Naive thymus-derived CD4-positive, alpha-beta T cell (primary cell): ENCODE data around the gene ST8SIA1. TPM values are rescaled to one million over a fixed set of nuclear protein-coding genes. Genes with fewer than 3 reads are reported as not detected.

Experiments
- ATAC-seq: fragments of 150-1000 bp; cut with Tn5 transposase; 2 replicates; pipeline ENCODE4 v1.10.0; 2021; ENCODE audit warnings: mild to moderate bottlenecking, moderate library complexity
- CTCF ChIA-PET: fragments of 350-600 bp; sonication (Branson Sonifier 250); formaldehyde crosslinking; loops from one replicate; lab custom pipeline; 2021; ENCODE audit warnings: antibody characterized with exemption; lab: Charles Lee
- POLR2A ChIA-PET: fragments of 350-600 bp; sonication (Branson Sonifier 250); formaldehyde crosslinking; loops from one replicate; lab custom pipeline; 2021; ENCODE audit warnings: antibody characterized with exemption, inconsistent platforms; lab: Charles Lee
- DNase-seq, 9 donors: peaks; one replicate each; pipeline versions ENCODE4 v3.0.0 to v3.0.0-alpha.2; 2020 to 2022; ENCODE audit warnings: mixed read lengths in 1 of 9
- H3K27ac ChIP-seq: one replicate; pipeline ENCODE4 v1.7.0; 2013; ENCODE audit warnings: mild to moderate bottlenecking, low read depth, low read length, moderate library complexity
- H3K27me3 ChIP-seq, 2 donors: one replicate each; pipeline ENCODE4 v1.7.0; 2013; ENCODE audit warnings: low read length in 2 of 2, mild to moderate bottlenecking in 2 of 2, moderate library complexity in 2 of 2; ENCODE audit not compliant: control insufficient read depth in 2 of 2, insufficient read depth in 2 of 2
- H3K36me3 ChIP-seq, 3 experiments: 1 replicate in 2 of 3; 2 replicates in 1 of 3; pipeline ENCODE4 v1.7.0; 2013; ENCODE audit warnings: low read length in 3 of 3, mild to moderate bottlenecking in 3 of 3, moderate library complexity in 1 of 3; ENCODE audit not compliant: insufficient read depth in 3 of 3, control insufficient read depth in 2 of 3
- H3K4me1 ChIP-seq, 2 donors: one replicate each; pipeline ENCODE4 v1.7.0; 2013; ENCODE audit warnings: low read length in 2 of 2, mild to moderate bottlenecking in 2 of 2, moderate library complexity in 1 of 2; ENCODE audit not compliant: control insufficient read depth in 2 of 2, insufficient read depth in 2 of 2
- H3K4me3 ChIP-seq: 2 replicates; pipeline ENCODE4 v1.7.0; 2013; ENCODE audit warnings: mild to moderate bottlenecking, low read length
- H3K9me3 ChIP-seq, 3 experiments: 1 replicate in 2 of 3; 2 replicates in 1 of 3; pipeline ENCODE4 v1.7.0; 2013; ENCODE audit warnings: low read length in 3 of 3; ENCODE audit not compliant: control insufficient read depth in 2 of 3
- H3K27ac Mint-ChIP-seq, 9 donors: one replicate each; pipeline ENCODE4 v1.8.0; 2020 to 2022; ENCODE audit warnings: mixed read lengths in 9 of 9, mild to moderate bottlenecking in 8 of 9, moderate library complexity in 5 of 9, inconsistent platforms in 2 of 9
- H3K27me3 Mint-ChIP-seq, 5 donors: one replicate each; pipeline ENCODE4 v1.8.0; 2021 to 2022; ENCODE audit warnings: mixed read lengths in 5 of 5, mild to moderate bottlenecking in 1 of 5
- H3K36me3 Mint-ChIP-seq, 5 donors: one replicate each; pipeline ENCODE4 v1.8.0; 2020 to 2022; ENCODE audit warnings: mixed read lengths in 5 of 5, mild to moderate bottlenecking in 3 of 5, inconsistent platforms in 1 of 5
- H3K4me1 Mint-ChIP-seq, 7 donors: one replicate each; pipeline ENCODE4 v1.8.0; 2020 to 2022; ENCODE audit warnings: mixed read lengths in 7 of 7, mild to moderate bottlenecking in 3 of 7, inconsistent platforms in 1 of 7
- H3K4me3 Mint-ChIP-seq, 10 donors: one replicate each; pipeline ENCODE4 v1.8.0; 2020 to 2022; ENCODE audit warnings: mild to moderate bottlenecking in 10 of 10, mixed read lengths in 10 of 10, moderate library complexity in 6 of 10, inconsistent platforms in 2 of 10
- H3K9me3 Mint-ChIP-seq, 11 donors: one replicate each; pipeline ENCODE4 v1.8.0; 2020 to 2022; ENCODE audit warnings: mixed read lengths in 11 of 11, mild to moderate bottlenecking in 4 of 11, inconsistent platforms in 1 of 11, moderate library complexity in 1 of 11
- intact Hi-C, 2 donors: fragments of 100-400 bp; cut with micrococcal nuclease; formaldehyde crosslinking; loops; one replicate each; pipeline ENCODE4 v1.15.1; 2023
- polyA plus RNA-seq, 2 donors: library from polyadenylated mRNA; unstranded; fragments of 300-500 nt; fragmentation: Illumina TruSeq; gene quantifications; one replicate each; pipeline ENCODE4 v1.2.3, GENCODE V29; 2021
- total RNA-seq, 6 experiments: library from RNA in 5 of 6; stranded (reverse) in 5 of 6; gene quantifications; 1 replicate in 5 of 6; 2 replicates in 1 of 6; pipeline ENCODE4 v1.2.3 and lab custom pipeline; 2021 to 2026

ST8SIA1 gene
- total and polyA plus RNA-seq, 7 experiments from 2014 or later = 0.51 to 6.0 (median 2.7) TPM; not detected in 1

DNA sequence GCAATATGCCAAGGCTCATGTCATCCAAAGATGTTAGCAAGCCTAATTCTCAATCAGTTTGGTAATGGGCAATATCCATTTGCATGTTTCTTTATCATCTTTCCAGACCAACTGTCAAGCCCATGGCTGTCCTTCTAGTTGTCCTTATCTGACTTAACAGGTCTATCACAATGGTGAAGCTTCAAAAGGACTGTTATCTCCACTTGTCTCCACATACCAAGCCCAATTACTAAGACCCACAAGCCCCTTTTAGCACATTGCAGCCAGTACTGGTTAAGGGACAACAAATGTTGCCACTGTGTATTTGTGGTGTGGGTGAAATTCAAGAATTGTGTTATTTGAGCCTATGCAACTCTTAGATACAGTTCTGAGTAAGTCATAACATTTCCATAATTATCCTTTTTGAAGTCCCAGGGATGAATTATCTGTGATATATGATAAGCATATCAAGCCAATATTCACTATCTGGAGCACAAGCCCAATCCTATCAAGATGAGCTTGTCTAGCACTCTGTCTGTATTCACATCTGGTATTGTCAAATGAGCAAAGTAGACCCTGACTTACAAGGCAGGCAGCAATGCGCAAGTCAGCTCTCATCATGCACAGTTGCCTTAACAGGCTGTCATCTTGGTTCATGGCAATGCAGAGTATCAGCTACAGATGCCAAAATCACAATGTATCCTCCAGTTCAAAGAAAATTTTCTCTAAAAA is 19.3 kb upstream of the ST8SIA1 start:
- DNase-seq = no peak
- intact Hi-C loops = no loop called here
- Histone ChIP-seq H3K27ac (no peak overlapping the region), H3K4me1 (no peaks in the 10 kb centered on the region), H3K27me3 (no peaks in the 10 kb centered on the region), H3K4me3 (no peak overlapping the region), H3K36me3 (no peaks in the 10 kb centered on the region), H3K9me3 (no peaks in the 10 kb centered on the region)
- ATAC-seq = no peak
- CTCF ChIA-PET = no interaction called here
- no peaks in the 10 kb centered on the region for H3K36me3 Mint-ChIP-seq
- peaks cover 0 to 3% (median 0%) of the 10 kb centered on the region in 7 donors for H3K4me1 Mint-ChIP-seq
- H3K4me3 Mint-ChIP-seq = no peak overlapping the region
- no peak overlapping the region for H3K27ac Mint-ChIP-seq
- peaks cover 0 to 1% (median 0%) of the 10 kb centered on the region in 11 donors for H3K9me3 Mint-ChIP-seq
- POLR2A ChIA-PET = no interaction called here
- H3K27me3 Mint-ChIP-seq = peaks cover 0 to 7% (median 0%) of the 10 kb centered on the region in 5 donors

DNA sequence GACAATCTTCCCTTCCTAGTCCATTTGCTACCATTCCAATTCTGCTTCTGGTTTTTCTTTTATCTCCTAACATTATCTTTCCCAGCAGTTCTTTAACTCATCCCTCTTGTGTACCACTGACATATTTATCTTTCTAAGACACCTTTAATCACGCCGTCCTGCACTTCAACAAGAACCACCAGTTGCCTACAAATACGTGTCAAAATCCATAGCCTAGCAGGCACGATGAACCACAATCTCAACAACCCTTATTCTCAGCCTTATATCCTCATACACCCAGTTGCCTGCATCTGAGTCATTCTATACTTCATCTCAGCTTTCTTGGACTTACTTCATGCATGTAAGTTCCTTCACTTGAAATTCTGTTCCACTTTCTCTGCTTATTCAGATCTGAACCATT is 16.4 kb upstream of the ST8SIA1 start:
- H3K4me1 ChIP-seq = no peaks in the 10 kb centered on the region
- intact Hi-C loops = no loop called here
- Mint-ChIP-seq H3K36me3 (peaks cover 0 to 3% (median 0%) of the 10 kb centered on the region in 5 donors), H3K27ac (no peak overlapping the region), H3K27me3 (peaks cover 0 to 7% (median 0%) of the 10 kb centered on the region in 5 donors), H3K4me1 (peaks cover 0 to 3% (median 0%) of the 10 kb centered on the region in 7 donors), H3K4me3 (no peak overlapping the region), H3K9me3 (peaks cover 0 to 7% (median 4%) of the 10 kb centered on the region in 11 donors)
- ATAC-seq (no peak), DNase-seq (no peak)
- no peaks in the 10 kb centered on the region for H3K36me3 ChIP-seq
- POLR2A ChIA-PET = no interaction called here
- H3K9me3 ChIP-seq = no peaks in the 10 kb centered on the region
- no peaks in the 10 kb centered on the region for H3K27me3 ChIP-seq
- H3K27ac ChIP-seq = no peak overlapping the region
- no peak overlapping the region for H3K4me3 ChIP-seq
- CTCF ChIA-PET = no interaction called here

DNA sequence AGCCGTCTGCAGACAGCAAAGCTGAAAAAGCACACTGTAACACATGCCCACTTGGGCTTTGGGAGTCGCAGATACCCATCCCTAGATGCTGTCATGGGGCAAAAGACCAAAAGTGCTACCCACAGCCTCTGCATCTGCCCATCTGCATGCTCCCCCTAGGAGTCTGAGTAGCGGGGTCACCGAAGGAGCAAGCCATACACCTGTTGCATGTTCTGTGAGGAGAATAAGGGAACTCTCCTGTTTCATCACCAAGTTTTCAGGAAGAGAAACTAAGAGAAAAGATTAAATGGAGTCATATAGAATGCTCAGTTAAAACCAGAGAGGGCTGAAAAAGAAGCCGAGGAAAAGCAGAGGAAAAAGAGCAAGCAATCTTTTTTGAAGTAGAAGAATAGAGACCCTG is 13.7 kb upstream of the ST8SIA1 start:
- H3K4me1 Mint-ChIP-seq = peaks cover 0 to 3% (median 0%) of the 10 kb centered on the region in 7 donors
- H3K9me3 Mint-ChIP-seq = peaks cover 0 to 8% (median 4%) of the 10 kb centered on the region in 11 donors
- peaks cover 0 to 7% (median 0%) of the 10 kb centered on the region in 5 donors for H3K27me3 Mint-ChIP-seq
- DNase-seq = no peak
- no peak overlapping the region for H3K27ac ChIP-seq
- ChIA-PET CTCF (no interaction called here), POLR2A (no interaction called here)
- no peak overlapping the region for H3K27ac Mint-ChIP-seq
- no peak overlapping the region for H3K4me3 Mint-ChIP-seq
- ATAC-seq = no peak
- intact Hi-C loops = no loop called here
- H3K36me3 ChIP-seq = no peaks in the 10 kb centered on the region
- H3K9me3 ChIP-seq = no peaks in the 10 kb centered on the region
- no peaks in the 10 kb centered on the region for H3K4me1 ChIP-seq
- H3K4me3 ChIP-seq = no peak overlapping the region
- peaks cover 0 to 3% (median 0%) of the 10 kb centered on the region in 5 donors for H3K36me3 Mint-ChIP-seq
- no peaks in the 10 kb centered on the region for H3K27me3 ChIP-seq

DNA sequence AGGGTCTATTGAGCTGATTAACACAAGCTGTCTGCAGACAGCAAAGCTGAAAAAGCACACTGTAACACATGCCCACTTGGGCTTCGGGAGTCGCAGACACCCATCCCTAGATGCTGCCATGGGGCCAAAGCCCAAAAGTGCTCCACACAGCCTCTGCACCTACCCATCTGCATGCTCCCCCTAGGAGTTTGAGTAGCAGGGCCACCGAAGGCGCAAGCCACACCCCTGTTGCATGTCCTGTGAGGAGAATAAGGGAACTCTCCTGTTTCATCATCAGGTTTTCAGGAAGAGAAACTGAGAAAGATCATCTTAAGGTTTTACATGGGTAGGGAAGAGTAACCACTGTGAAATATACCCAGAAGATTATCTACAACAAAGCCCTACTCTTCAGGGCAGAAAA is 5.6 kb upstream of the ST8SIA1 start:
- Histone ChIP-seq H3K27me3 (no peaks in the 10 kb centered on the region), H3K9me3 (no peaks in the 10 kb centered on the region), H3K4me1 (peaks cover 0 to 5% of the 10 kb centered on the region in 2 donors), H3K36me3 (no peaks in the 10 kb centered on the region), H3K27ac (no peak overlapping the region), H3K4me3 (no peak overlapping the region)
- Mint-ChIP-seq H3K4me1 (peaks cover 0 to 8% (median 0%) of the 10 kb centered on the region in 7 donors), H3K27me3 (peaks cover 0 to 27% (median 9%) of the 10 kb centered on the region in 5 donors), H3K9me3 (peaks cover 5 to 29% (median 14%) of the 10 kb centered on the region in 11 donors), H3K36me3 (peaks cover 0 to 13% (median 4%) of the 10 kb centered on the region in 5 donors), H3K27ac (no peak overlapping the region), H3K4me3 (no peak overlapping the region)
- ChIA-PET POLR2A (no interaction called here), CTCF (no interaction called here)
- DNase-seq (no peak), ATAC-seq (peak; percentile 60)
- intact Hi-C loops = no loop called here

- H3K9me3 Mint-ChIP-seq = peaks cover 5 to 29% (median 14%) of the 10 kb centered on the region in 11 donors
- no peaks in the 10 kb centered on the region for H3K9me3 ChIP-seq
- no peak for DNase-seq
- peaks cover 0 to 8% (median 0%) of the 10 kb centered on the region in 7 donors for H3K4me1 Mint-ChIP-seq
- H3K4me3 Mint-ChIP-seq = no peak overlapping the region
- ATAC-seq = no peak
- CTCF ChIA-PET = no interaction called here
- H3K36me3 Mint-ChIP-seq = peaks cover 0 to 13% (median 4%) of the 10 kb centered on the region in 5 donors
- H3K36me3 ChIP-seq = no peaks in the 10 kb centered on the region
- no peak overlapping the region for H3K4me3 ChIP-seq
- POLR2A ChIA-PET = no interaction called here
- intact Hi-C loops = loop anchor here (5.0 to 10.0 kb wide), 4 partner anchors 103 to 885 kb away; no protein-coding TSS in a partner anchor
- peaks cover 0 to 5% of the 10 kb centered on the region in 2 donors for H3K4me1 ChIP-seq
- no peak overlapping the region for H3K27ac ChIP-seq
- H3K27me3 Mint-ChIP-seq = peaks cover 0 to 32% (median 9%) of the 10 kb centered on the region in 5 donors
- no peaks in the 10 kb centered on the region for H3K27me3 ChIP-seq
- H3K27ac Mint-ChIP-seq = no peak overlapping the region
Observed at GRCh38 chr12:22339691-22340090, 5.2 kb upstream of the ST8SIA1 start.

DNA sequence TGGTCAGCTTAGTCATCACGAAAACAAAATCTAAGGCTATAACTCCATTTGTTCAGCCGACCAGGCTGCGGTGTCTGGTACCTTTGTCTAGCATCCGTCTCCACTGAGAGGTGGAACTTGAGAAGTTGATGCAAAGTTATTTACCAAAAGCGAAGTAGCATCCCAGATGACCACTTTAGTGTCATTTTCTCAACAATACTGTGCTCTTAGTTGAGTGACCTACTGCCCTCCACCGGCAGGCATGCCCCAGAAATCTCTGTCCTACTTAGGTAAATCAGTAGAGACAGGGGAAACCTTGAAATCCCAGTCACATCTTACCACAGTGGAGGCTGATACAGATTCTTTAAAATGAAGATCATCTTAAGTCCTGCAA is 1.3 kb upstream of the ST8SIA1 start:
- Histone ChIP-seq H3K27me3 (peaks cover 0 to 5% of the 10 kb centered on the region in 2 donors), H3K36me3 (no peaks in the 10 kb centered on the region), H3K9me3 (no peaks in the 10 kb centered on the region), H3K27ac (no peak overlapping the region), H3K4me1 (peaks cover 0 to 14% of the 10 kb centered on the region in 2 donors), H3K4me3 (peak overlapping the region; percentile 85)
- H3K4me3 Mint-ChIP-seq = peak overlapping the region; percentile 90 to 98 (median 93)
- peak overlapping the region in 2 of 9 donors; percentile 85 to 87 for H3K27ac Mint-ChIP-seq
- peaks cover 16 to 21% (median 18%) of the 10 kb centered on the region in 7 donors for H3K4me1 Mint-ChIP-seq
- CTCF ChIA-PET = interaction anchor here (0.8 to 1.3 kb wide), 9 partner anchors 11 to 638 kb away, joined by 3 to 14 read pairs (median 3); no protein-coding TSS in a partner anchor
- intact Hi-C loops = loop anchor here (1.0 to 10.0 kb wide), 12 partner anchors 12 to 881 kb away; partner anchors contain the start of genes C2CD5 (in 1 of the 2) and CMAS (in 1 of the 2)
- DNase-seq (no peak), ATAC-seq (no peak)
- peaks cover 0 to 4% (median 0%) of the 10 kb centered on the region in 5 donors for H3K36me3 Mint-ChIP-seq
- peaks cover 0 to 4% (median 0%) of the 10 kb centered on the region in 11 donors for H3K9me3 Mint-ChIP-seq
- H3K27me3 Mint-ChIP-seq = peaks cover 0 to 62% (median 25%) of the 10 kb centered on the region in 5 donors
- POLR2A ChIA-PET = interaction anchor here (0.7 to 1.2 kb wide), 2 partner anchors 60 to 266 kb away, joined by 4 read pairs; no protein-coding TSS in a partner anchor
